GM19023 (cell line): ENCODE results near the gene PIGH.
"Not testable (repeated sequence)": the region's sequence is repeated elsewhere in the genome, so short reads cannot be mapped to it uniquely, and the experiment has no call there.

Experiments
- ATAC-seq: cut with Tn5 transposase; IDR thresholded peaks from one replicate; pipeline ENCODE4 v1.9.1; 2021; ENCODE audit warnings: mild to moderate bottlenecking, moderate library complexity; ENCODE audit not compliant: unreplicated experiment

The PIGH gene

DNA sequence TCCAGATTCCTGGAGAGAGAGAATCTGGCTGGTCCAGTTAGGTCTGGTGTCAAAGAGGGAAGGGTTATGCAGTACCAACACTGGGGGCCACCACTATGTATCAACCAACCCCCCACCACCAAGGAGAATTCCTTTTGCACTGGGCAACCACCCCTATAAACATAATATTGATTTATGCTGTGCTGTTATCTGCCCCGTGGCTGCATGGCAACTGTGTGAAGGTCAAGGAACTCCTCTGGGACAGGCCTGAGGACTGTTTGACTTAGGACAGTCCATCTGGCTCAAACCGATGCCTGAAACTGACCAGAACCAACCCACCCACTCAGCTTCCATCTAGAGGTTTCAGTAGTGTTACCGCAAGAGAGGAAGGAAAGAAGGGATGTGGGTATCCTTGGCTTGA, 46.5 kb downstream of the PIGH start:
- no peak for ATAC-seq

- ATAC-seq, result no peak
Observed at GRCh38 chr14:67551940-67552339, 48.1 kb downstream of the PIGH start.

- ATAC-seq, result no peak
Observed at GRCh38 chr14:67551123-67551522, 48.9 kb downstream of the PIGH start.

DNA sequence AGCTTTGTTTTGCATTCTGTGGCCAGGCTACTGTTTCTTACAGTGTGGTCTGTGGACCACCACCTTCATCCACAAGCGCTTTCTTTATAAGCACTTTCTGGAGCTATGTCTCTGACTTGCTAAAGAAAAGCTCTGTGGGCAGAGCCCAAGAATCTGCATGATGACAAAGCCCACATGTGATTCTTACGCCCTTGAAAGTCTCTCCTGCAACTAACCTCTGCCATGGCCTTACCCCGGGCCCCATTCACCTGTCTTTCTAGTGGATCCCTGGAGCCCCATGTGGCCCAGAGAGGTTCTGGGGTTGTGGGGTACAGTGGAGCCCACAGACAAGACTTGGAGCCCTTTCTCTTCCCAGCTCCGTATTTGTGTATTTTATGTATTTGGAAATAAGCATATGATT, 50.3 kb downstream of the PIGH start:
- ATAC-seq, result no peak

DNA sequence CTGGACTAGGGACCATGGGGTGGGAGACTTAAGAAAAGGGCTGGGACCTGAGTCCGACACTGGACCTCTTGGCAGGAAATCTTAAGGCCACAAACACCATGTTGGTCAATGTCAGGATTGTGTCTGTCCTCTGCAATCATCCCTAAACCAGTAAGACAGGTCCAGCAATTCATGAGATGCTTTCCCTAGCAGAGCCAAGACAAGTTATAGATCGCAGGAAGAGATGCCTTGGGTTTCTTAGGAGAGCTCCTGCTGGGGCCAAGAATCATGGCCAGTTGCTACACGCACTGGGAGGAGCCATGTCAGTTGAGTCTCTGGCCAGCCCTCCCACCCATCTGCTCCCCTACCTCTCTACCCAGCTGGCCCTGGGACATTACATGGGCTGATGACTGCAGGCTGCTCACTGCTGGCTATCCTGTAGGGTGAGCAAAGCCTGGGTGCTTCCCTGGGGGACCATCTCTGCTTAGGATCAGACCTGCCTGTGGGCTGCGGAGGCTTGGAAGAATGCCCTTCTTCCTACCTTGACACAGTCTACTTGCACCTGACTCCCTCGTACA, 52.8 kb downstream of the PIGH start:
- ATAC-seq, result no peak

- ATAC-seq, result no peak
Observed at GRCh38 chr14:67544590-67544989, 55.5 kb downstream of the PIGH start.

DNA sequence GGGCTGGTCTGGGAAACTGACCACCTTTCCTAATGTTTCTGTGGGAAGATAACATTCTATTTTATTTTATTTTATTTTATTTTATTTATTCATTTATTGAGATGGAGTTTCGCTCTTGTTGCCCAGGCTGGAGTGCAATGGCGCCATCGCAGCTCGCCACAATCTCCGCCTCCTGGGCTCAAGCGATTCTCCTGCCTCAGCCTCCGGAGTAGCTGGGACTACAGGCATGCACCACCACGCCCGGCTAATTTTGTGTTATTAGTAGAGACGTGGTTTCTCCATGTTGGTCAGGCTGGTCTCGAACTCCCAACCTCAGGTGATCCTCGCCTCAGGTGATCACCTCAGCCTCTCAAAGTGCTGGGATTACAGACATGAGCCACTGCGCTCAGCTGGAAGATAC, 57.4 kb downstream of the PIGH start:
- ATAC-seq, result not testable (repeated sequence)

GRCh38 chr14:67541448-67542387, 58.4 kb downstream of the PIGH start:
- no peak for ATAC-seq
